ENCODE data around the gene FAM3C.

GRCh38 chr7:121394709-121395140 lies 1.4 kb downstream of the FAM3C start:
- TF ChIP-seq, protein P1, sequence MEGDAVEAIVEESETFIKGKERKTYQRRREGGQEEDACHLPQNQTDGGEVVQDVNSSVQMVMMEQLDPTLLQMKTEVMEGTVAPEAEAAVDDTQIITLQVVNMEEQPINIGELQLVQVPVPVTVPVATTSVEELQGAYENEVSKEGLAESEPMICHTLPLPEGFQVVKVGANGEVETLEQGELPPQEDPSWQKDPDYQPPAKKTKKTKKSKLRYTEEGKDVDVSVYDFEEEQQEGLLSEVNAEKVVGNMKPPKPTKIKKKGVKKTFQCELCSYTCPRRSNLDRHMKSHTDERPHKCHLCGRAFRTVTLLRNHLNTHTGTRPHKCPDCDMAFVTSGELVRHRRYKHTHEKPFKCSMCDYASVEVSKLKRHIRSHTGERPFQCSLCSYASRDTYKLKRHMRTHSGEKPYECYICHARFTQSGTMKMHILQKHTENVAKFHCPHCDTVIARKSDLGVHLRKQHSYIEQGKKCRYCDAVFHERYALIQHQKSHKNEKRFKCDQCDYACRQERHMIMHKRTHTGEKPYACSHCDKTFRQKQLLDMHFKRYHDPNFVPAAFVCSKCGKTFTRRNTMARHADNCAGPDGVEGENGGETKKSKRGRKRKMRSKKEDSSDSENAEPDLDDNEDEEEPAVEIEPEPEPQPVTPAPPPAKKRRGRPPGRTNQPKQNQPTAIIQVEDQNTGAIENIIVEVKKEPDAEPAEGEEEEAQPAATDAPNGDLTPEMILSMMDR (IDR thresholded peaks at IDR 0.05; ENCODE audit: low read length), result no peak
- no peak for TF ChIP-seq EZH2 (optimal IDR thresholded peaks at IDR 0.05; ENCODE audit: low read depth, low read length)
- TF ChIP-seq EZH2phosphoT487 (IDR thresholded peaks at IDR 0.05; ENCODE audit: low read length), result no peak

Measured in MM.1S (cell line).